ENCODE data around the gene SEC14L1.

The SEC14L1 gene

DNA sequence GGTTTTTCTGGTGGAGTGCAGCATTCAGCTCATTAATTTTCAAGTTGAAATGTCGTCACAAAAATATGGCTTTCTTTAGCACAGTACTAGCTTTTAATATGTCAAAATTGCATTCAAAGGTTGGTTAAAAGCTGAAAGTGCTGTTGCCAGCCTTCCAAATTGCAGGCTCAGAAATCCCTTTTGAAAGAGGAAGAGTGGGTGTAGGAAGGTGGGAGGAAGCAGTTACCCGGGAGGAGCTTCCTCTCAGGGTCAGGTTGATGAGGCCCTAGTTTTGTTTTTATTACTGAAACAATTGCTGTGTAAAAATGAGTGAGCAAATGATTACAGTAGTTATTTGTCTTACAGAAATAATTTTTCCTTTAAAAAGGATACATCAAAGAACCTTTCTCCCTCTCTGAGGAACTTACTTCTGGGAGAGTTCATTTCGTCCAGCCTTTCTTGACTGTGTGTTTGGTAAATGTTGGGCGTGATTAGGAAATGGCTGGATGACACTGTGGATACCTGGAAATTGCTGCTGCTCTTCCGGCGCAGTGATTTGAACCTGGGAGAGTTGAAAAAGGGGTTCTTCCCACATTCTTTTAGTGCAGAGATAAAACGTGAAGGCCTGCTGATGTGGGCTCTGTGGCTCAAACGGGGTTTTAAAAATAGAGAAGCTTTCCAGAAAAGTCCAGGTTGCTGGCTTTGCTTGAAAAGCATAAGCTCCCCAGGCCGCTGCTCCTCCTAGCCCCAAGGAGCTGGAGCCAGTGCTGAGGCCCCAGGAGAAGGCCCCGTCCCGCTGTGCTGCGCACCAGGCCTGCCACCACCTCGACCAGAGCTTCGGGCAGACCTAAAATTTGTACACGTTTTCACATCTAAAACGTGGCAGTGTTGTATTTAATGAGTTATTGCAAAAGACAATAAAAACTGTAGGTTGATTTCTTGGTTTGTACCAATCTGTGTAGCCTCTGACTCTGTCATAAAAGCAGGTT, 41.7 kb downstream of the SEC14L1 start:
- TF ChIP-seq GATA3 (IDR thresholded peaks at IDR 0.05; ENCODE audit: low read depth, low read length) (no peak), GATA2 (IDR thresholded peaks at IDR 0.05; ENCODE audit: low read depth, low read length) (no peak)

DNA sequence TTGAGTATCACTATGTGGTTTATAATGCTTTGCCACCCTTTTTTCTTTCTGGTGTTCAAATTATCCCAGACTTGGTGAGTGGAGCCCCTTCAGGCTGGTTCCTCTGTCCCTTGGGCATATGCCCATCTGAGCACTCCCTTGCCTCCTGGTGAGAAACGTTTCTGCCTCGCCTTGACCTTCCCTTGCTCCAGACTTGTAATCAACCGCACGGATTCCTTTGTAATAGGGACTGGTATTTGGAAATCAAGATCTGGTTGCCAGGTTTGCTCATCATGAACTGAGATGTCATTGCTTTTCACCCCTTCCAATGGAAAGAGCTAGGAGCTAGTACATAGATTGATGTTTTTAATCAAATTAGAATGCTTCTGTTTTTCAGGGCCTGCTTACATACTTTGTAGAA, 43.7 kb downstream of the SEC14L1 start:
- TF ChIP-seq GATA2 (IDR thresholded peaks at IDR 0.05; ENCODE audit: low read depth, low read length) (no peak), GATA3 (IDR thresholded peaks at IDR 0.05; ENCODE audit: low read depth, low read length) (no peak)

DNA sequence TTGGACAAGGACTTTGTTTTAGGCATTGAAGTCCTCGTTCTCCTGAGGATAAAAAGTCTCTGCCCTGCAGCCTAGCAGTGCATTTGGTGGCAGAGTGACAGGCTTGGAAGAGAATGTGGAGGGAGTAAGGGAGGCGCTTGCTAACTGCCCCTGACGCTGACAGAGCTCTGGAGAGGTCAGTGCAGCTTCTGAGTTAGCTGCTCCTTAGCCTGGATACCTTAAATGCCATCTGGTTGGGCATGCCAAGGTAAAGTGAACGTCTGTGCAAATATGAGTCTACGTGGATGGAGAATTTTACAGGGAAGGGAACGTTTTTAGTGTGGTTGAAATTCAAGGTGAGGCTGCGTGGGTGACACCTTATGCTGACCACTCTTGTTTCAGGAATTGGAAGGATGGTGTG, 44.4 kb downstream of the SEC14L1 start:
- TF ChIP-seq GATA2 (IDR thresholded peaks at IDR 0.05; ENCODE audit: low read depth, low read length) (no peak), GATA3 (IDR thresholded peaks at IDR 0.05; ENCODE audit: low read depth, low read length) (no peak)

DNA sequence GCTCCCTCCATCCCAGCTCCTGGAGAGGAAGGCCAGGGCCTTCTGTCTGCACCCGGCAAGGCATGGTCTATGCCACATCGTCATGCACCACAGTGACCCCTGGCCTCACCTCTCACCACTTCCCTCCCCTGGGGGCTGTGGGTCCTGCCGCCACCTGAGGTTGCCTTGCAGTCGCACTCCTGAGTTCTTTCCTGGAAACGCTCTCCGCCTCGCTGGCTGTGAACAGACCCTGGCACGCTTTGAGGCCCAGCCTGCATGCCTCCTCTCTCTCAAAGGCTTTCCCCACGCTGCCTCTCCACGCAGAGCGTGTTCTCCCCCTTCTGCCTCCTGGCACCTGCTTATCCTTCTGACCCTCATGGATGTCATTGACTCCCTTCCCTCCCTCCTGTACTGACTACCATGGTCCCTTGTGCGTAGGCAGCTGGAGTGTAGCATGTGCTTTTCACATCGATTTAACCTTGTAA, 45.4 kb downstream of the SEC14L1 start:
- TF ChIP-seq GATA3 (IDR thresholded peaks at IDR 0.05; ENCODE audit: low read depth, low read length), result no peak
- no peak for TF ChIP-seq GATA2 (IDR thresholded peaks at IDR 0.05; ENCODE audit: low read depth, low read length)

DNA sequence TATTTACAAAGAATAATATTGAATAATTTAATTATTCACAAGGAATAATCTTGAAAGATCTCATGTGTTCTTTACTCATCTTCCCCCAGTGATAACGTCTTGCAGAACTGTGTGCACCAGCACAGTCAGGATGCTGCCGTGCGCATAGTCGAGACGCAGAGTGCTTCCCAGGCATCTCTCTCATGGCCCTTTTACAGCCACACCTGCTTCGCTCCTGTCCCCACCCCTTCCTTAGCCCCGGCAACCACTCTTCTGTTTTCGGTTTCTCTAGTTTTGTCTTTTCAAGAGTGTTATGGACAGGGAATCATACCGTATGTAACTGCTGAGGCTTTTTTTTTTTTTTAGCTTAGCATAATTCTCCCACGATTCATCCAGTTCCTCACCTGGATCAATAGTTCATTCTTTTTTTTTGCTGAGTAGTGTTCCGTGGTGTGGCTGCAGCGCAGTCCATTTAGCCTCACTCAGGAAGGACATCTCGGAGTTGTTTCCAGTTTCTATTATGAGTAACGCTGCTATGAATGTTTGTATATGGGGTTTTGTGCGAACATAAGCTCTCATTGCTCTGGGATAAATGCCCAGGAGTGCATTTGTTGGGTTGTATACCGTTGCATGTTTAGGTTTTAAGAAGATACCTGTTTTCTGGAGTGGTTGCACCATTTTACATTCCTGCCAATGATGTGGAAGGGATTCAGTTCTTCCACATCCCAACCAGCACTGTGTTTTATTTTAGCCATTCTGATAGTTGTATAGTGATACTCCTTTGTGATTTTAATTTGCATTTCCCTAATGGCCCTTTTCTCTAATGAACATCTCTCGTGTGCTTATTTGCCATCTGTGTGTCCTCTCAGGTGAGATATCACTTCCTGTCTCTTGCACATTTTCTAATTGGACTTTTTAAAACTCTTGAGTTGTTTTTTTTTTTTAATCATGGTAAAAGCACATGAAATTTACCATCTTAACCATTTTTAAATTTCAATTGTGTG, 47.6 kb downstream of the SEC14L1 start:
- TF ChIP-seq GATA3 (IDR thresholded peaks at IDR 0.05; ENCODE audit: low read depth, low read length) (no peak), GATA2 (IDR thresholded peaks at IDR 0.05; ENCODE audit: low read depth, low read length) (no peak)

DNA sequence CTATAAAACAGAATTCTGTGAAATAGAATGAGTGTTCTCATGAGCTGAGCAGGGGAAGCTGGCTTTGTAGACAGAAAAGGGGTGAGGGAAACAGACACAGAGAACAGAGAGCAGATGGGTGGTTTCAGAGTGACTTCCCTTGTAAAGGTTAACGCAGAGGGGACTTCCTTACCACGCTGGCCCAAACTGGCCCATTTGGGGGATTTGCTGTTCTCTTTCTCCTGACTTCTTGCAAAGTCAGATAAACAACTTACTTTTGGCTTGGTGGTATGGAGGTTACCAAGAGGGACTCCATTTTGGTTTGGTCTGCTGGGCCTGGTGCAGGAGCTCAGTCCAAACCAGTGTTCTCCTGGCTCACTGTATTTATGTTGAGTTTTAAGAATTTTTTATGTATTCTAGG, 48.4 kb downstream of the SEC14L1 start:
- TF ChIP-seq GATA3 (IDR thresholded peaks at IDR 0.05; ENCODE audit: low read depth, low read length), result no peak
- no peak for TF ChIP-seq GATA2 (IDR thresholded peaks at IDR 0.05; ENCODE audit: low read depth, low read length)

DNA sequence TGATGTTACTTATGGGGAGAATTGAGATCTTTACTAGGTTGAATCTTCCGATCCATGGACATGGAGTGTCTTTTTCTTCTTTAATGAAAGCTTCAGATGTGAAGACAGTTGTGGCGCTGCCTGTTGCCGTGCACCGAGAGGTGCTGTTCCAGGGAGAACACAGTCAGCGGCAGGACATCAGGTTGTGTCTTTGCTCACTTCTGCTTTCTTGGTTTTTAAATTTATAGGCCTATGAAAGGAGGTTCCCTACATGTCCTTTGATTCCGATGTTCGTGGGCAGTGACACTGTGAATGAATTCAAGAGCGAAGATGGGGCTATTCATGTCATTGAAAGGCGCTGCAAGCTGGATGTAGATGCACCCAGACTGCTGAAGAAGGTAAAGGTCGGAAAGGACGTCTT, 49.8 kb downstream of the SEC14L1 start:
- no peak for TF ChIP-seq GATA3 (IDR thresholded peaks at IDR 0.05; ENCODE audit: low read depth, low read length)
- no peak for TF ChIP-seq GATA2 (IDR thresholded peaks at IDR 0.05; ENCODE audit: low read depth, low read length)

DNA sequence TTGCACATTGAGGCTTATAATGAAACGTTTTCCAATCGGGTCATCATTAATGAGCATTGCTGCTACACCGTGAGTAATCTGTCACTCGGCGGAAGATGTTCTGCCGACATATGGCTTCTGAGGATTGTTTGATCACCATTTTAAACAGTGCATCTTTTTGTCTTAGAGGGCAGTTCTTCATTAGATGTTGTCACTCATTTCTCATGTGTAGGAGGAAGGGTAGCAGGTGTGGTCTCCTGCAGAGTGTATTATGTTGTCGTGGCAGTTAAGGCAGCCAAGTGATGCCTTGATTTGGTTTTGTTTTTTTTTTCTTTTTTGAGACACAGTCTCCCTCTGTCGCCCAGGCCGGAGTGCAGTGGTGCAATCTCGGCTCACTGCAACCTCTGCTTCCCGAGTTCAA, 50.5 kb downstream of the SEC14L1 start:
- TF ChIP-seq GATA3 (IDR thresholded peaks at IDR 0.05; ENCODE audit: low read depth, low read length) (no peak), GATA2 (IDR thresholded peaks at IDR 0.05; ENCODE audit: low read depth, low read length) (no peak)

DNA sequence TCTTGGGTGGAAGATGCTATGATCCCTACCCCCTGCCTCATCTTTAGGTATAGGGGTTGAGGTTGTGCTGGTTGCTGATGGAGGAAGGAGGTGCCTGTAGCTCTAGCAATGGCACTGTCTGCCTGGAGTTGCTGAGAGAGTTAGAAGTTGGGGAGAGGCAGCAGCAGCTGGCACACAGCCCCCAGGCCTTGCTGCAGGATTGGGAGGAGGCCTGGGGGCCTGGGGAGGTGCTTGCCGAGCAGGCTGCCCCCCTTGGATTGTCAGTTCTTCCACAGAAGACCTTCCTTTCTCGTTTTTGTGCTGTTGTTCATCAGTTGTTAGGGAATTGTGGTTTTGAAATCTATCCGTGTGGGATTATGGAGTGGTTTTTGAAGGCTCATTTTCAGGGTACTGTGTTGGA, 52.9 kb downstream of the SEC14L1 start:
- no peak for TF ChIP-seq GATA3 (IDR thresholded peaks at IDR 0.05; ENCODE audit: low read depth, low read length)

DNA sequence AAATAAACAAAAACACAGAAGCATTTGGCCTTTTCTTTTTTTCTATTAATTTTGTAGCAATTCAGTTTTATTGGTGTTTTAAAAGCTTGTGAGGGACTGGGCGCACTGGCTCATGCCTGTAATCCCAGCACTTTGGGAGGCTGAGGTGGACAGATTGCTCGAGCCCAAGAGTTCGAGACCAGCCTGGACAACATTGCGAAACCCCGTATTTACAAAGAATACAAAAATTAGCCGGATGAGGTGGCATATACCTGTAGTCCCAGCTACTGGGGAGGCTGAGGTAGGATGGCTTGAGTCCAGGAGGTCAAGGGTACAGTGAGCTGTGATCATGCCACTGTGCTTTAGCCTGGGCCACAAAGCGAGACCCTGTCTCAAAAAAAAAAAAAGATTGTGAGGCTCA, 53.4 kb downstream of the SEC14L1 start:
- TF ChIP-seq GATA2 (IDR thresholded peaks at IDR 0.05; ENCODE audit: low read depth, low read length), result no peak
- no peak for TF ChIP-seq GATA3 (IDR thresholded peaks at IDR 0.05; ENCODE audit: low read depth, low read length)

DNA sequence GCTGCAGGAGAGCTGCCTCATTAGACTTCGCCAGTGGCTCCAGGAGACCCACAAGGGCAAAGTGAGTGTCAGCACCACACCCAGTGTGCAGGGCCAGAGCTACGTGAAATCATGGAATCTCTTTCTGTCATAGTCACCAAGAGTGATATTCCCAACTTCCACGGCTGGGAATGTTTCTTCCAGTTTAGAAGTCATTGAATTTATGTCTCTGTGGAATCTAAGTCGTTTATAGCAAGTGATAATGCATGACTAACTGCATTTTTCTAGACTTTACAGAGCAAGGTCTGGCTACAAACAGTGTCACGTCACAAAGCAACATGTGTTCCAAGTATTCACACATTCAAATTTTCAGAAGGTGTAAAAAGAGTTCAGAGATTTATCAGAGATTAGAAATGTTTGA, 55.5 kb downstream of the SEC14L1 start:
- TF ChIP-seq GATA2 (IDR thresholded peaks at IDR 0.05; ENCODE audit: low read depth, low read length) (no peak), GATA3 (IDR thresholded peaks at IDR 0.05; ENCODE audit: low read depth, low read length) (no peak)

DNA sequence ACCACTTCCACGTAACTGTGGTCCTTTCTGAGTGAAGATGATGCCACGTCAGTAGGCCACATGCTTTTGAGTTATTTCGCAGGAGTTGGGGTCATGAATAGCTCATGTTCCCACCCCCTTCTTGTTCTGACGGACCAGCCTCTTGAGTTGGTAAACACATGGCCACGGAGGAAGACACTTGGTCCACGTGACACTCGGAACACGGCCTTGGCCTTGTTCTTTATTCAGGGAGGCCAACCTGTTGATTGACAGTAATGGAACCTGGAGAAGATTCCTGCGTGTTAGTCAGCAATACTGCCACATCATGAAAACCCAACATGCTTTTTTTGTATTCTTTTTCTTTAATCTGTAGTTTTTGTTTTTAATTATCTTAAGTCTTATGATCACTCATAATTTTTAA, 56.3 kb downstream of the SEC14L1 start:
- TF ChIP-seq GATA2 (IDR thresholded peaks at IDR 0.05; ENCODE audit: low read depth, low read length), result no peak

DNA sequence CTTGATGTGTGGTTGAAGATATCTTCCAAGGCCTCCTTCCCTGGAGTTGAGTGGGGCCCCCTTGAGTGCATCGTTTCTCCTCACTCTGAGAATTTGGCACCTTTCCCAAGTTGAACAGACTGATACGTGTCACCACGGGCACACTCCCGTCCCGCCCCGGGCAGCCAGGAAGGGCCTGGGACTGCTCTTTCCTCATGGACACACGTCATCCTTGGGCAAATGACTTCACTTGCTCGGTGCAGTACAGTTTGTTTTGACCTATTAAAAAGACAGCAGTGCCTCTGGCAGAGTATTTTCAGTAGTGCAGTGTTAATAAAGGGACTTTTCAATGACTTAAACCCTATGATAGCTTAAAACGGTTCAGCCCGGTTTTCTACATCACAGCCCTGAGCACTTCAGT, 59.9 kb downstream of the SEC14L1 start:
- TF ChIP-seq GATA3 (IDR thresholded peaks at IDR 0.05; ENCODE audit: low read depth, low read length) (no peak), GATA2 (IDR thresholded peaks at IDR 0.05; ENCODE audit: low read depth, low read length) (no peak)

DNA sequence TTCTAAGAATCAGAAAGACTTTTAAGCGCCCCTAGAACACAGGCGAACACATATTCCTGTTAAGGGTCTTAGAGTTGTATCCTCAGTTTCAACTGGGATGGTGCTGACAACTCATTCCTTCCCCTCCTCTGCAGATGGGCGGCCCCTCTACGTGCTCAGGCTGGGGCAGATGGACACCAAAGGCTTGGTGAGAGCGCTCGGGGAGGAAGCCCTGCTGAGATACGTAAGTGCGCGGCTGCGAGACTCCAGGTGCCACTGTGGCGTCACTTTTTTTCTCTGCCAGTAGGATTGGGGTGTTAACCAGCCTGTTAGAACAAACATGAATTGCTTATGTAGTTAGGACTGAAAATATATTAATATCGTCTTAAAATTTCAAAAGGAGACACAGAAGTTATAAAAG, 62.7 kb downstream of the SEC14L1 start:
- TF ChIP-seq GATA3 (IDR thresholded peaks at IDR 0.05; ENCODE audit: low read depth, low read length), result no peak
- TF ChIP-seq GATA2 (IDR thresholded peaks at IDR 0.05; ENCODE audit: low read depth, low read length), result no peak

Measured in SH-SY5Y (cell line).